Stimulated activated CD4-positive, alpha-beta T cell treated with anti-CD3 and anti-CD28 coated beads, Interleukin-15, amount 100 ng/mL, for 1 hour (primary cell): ENCODE measurements around the gene ACBD6.
"Not testable (repeated sequence)": the region's sequence is repeated elsewhere in the genome, so short reads cannot be mapped to it uniquely, and the experiment has no call there.

Experiments
- DNase-seq, 2 donors: peaks; one replicate each; pipeline ENCODE4 v3.0.0-alpha.2; 2020; ENCODE audit warnings: low read depth in 1 of 2, low spot score in 1 of 2

The ACBD6 gene

DNA sequence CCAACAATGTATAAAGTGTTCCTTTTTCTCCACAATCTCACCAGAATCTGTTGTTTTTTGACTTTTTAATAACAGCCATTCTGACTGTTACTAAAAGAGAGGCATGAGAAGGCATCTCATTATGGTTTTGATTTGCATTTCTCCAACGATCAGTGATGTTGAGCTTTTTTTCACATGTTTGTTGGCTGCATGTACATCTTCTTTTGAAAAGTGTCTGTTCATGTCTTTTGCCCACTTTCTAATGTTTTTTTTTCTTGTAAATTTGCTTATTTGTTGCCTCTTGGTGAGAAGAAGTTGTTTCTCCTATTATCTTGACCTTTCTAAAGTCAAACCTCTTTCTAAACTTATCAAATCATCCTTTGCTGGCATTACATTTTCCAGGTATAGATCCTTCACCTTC, 80.8 kb downstream of the ACBD6 start:
- no peak for DNase-seq

DNA sequence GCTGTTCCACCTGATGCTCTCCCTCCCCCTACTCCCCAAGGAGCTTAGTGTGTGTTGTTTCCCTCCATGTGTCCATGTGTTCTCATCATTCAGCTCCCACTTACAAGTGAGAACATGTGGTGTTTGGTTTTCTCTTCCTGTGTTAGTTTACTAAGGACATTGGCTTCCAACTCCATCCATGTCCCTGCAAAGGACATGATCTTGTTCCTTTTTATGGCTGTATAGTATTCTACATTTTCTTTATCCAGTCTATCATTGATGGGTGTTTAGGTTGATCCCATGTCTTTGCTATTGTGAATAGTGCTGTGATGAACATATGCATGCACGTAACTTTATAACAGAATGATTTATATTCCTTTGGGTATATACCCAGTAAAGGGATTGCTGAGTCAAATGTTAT, 81.2 kb downstream of the ACBD6 start:
- not testable (repeated sequence) for DNase-seq

DNA sequence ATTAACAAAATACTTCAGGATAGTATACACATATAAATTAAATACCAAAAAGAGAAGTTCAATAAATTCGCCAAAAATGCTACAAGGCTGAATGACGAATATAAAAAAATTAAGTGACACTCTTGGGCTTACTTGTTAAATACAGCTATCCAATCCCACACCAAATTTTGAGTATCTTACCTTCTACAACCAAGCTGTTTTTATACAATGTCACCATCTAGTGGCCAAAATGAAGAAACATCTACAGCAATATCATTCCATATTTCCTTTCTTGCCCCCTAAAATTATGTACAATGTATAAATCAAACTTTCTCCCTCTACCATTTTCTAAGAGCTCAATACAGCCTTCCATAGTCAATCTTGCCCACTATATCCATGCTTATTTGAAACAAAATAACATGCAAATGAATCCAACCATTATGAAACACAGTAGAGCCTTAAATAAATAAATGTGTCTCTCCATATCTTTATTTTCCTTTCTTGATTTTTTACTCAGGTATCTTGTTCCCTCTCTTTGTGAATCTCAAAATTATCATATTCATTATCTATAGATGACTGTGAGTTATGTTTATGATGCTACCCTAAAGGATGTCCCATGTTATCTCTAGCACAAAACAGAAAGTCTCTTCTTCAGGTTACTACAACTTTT, 86.3 kb downstream of the ACBD6 start:
- DNase-seq = no peak

DNA sequence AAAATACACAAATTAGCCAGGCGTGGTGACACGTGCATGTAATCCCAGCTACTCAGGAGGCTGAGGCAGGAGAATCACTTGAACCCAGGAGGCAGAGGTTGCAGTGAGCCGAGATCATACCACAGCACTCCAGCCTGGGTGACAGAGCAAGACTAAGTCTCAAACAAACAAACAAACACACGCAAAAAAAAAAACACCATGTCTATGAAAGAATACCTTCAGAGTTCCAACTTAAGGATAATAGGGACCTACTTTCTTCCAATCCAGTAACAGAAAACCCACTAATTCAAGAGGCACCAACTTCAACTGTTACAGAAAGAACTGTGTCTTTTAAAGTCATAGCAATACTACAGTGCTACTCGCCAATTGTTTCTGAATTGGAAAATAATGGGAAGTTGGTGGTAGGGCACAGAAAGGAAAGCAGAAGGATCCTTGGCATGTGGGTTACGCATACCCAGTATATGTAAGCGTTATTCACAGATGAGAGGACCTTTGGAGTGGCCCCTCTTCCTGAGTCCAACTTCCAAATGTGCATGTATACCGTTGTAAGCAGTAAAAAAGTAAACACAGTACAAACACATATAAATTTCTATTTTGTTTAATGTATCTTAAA, 87.0 kb downstream of the ACBD6 start:
- DNase-seq = no peak

DNA sequence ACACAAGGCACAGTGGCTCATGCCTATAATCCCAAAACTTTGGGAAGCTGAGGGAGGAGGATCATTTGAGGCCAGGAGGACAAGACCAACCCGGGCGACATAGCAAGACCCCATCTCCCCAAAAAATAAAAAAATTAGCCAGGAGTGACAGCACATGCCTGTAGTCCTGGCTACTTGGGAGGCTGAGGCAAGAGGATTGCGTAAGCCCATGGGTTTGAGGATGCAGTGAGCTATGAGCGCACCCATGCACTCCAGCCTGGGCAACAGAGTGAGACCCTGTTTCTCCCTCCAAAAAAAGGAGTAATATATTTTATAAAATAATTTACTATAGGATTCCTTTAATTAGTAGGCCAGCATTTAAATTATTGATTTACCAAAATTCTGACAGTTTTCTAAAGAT, 89.8 kb downstream of the ACBD6 start:
- DNase-seq = no peak

DNA sequence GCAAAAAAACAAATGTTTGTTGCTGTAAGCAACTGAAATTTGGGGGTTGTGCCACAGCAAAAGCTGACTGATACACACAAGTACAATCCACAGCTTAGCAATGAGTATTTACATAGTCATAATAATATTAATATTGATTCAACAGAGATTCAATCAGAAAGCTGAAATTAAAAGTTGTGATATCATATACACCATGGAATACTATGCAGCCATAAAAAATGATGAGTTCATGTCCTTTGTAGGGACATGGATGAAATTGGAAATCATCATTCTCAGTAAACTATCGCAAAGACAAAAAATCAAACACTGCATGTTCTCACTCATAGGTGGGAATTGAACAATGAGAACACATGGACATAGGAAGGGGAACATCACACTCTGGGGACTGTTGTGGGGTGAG, 94.2 kb downstream of the ACBD6 start:
- DNase-seq = not testable (repeated sequence)

DNA sequence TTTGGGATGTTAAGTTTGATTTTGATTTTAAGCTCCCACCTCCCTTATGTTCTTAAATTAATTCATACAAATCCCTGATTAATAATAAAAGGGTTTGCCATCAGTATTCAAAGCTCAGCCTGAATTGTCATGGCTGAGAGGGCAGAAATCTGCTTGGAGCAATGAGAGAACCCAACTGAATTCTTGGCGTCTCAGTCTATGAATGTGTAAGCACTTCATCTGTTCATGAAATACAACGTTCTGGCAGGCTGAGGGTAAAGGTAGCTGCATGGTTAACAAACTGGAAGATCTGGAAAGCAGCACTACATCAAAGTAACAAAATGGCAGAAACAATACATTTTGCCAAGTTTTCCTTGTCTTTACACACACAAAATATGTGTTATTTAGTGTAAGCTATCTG, 95.3 kb downstream of the ACBD6 start:
- no peak for DNase-seq

DNA sequence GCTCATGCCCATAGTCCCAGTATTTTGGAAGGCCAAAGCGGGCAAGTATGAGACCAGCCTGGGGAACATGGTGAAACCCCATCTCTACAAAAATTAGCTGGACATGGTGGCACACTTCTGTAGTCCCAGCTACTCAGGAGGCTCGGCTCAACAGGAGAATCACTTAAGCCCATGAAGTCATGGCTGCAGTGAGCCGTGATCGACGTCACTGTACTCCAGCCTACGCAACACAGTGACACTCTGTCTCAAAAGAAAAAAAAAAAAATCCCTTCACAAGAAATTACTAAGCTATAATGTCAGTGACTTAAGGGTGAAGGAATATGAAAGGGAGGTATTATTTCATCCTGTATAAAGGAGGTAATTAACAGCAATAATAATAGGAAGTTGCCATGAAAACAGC, 99.8 kb downstream of the ACBD6 start:
- no peak for DNase-seq

DNA sequence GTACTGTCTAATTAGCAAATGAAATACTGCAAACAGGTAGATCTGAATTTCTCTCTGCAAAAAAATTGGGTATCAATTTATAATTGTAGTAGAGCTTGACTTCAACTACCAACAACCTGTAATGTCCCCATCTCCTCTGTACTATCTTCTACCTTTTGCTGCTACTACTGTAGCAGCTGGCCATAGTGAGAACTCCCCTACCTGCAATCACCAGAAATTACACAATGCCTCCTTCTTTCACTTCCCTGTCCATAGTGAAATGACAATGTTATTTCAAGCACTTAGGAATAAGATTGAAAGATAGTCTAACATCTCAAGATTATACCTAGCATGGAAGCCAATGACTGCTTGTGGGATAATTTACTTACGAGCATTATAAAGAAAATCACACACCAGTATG, 100.4 kb downstream of the ACBD6 start:
- no peak for DNase-seq

DNA sequence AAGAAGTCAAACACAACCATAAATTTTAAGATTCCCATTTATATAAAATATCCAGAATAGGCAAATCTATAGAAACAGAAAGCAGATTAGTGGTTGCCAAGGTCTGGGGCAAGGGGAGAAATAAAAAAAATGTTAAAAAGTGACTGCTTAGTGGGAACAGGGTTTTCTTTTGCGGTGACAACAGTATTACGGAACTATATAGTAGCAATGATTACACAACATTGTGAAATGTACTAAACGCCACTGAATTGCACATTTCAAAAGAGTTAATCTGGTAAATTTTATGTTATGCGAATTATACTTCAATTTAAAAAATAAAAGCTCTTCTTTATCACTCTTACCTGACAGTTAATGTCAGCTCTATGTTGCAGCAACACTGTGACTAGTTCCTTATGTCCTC, 105.2 kb downstream of the ACBD6 start:
- no peak for DNase-seq

DNA sequence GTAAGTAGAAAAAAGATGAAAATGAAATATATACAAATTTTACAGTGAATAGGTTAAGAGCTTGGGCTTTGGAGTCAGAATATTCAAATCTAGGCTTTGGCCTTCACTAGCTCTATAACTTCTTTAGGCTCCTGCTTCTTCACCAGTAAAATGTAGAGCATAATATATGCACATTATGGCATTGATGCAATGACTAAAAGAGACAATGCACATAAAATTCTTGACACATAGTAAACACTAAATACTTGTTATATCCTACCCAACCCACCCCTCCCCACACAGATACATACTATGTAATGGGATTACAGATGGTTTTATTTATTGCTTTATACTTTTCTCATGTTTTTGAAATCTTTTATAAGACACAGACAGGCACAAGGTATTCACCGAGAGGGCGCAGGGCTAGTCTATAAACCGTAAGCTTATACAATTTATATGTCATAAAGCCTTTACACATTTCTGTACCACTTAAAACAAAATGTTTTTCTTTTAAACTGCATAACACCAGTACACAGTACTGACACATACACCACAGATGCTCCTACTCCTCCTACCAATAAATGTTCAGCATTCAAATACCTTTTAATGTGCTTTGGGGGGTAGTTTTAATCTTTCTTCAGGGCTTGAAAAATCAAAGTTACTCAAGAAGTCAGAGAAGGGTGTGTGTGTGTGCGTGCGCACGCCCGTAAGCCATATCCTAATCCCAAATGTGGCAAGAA, 109.8 kb downstream of the ACBD6 start:
- no peak for DNase-seq

DNA sequence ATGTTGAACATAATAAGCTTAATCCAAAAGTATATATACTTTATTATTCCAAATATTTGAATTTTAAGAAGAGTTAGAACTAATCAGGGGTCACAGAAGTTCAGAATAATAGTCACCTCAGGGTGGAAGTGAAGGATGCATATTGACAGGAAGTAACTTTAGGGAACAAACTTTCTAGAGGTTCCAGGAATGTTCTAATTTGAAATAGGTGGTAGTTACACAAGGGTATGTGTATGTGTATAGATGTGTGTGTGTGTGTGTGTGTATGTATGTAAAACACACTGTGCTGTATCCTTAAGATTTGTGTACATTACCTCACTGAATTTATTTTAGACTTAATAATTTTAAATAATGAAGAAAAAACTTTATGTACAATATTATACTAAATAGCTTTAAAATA, 110.4 kb downstream of the ACBD6 start:
- DNase-seq = no peak

DNA sequence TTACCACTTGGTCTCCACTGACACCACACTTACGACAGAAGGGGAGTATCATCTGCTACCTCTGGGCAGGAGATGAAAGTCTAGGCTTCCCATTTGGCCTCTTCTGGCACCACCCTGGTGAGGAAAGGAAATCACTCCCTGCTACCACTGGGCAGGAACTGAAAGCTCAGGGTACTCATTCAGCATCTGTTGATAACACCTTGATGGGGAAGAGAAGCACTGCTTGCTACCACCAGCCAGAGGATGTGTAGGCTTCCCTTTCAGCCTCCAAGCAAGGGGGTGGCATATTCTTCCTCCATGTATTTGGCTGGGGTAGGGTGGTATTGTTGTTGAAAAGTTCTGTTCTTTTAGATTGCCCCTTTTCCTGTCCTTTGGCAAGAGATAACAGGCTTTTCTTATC, 115.0 kb downstream of the ACBD6 start:
- no peak for DNase-seq

DNA sequence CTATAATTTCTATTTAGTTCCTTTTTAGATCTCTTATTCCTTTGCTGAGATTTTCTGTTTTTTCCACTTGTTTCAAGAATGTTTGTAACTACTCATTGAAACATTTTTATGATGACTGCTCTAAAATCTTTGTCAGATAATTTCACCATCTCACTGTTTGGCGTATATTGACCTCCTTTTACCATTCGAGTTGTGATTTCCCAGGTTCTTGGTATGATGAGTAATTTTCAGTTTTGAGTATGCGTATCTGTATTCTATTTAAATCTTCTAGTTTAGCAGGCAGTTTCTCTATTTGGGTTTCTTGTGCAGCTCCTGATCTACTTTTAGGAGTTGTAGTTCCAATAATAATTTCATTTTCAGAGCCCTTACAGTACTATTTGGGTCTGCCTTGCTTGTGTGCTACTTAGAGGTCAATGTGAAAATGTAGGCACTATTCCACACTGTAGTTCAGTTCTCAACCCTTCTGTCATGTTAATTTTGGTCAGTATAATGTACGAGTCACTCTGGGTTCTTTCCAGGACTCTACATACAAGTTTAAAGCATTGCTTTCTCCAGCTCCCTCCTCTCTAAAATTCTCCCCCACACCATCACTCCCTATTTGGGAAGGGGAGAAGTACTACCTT, 115.5 kb downstream of the ACBD6 start:
- DNase-seq = no peak

DNA sequence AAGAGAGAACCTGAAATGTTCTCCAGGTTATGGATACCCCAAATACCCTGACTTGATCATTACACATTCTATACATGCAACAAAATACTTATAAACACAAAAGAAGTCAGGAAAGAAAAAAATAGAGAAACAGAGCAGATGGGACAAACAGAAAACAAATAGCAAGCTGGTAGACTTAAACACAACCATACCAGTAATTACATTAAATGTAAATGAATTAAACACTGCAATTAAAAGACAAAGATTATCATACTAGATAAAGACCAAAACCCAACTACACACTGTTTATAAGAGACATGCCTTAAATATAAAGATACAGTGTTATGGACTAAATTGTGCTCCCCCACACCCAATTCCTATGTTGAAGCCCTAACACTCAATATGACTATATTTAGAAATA, 117.2 kb downstream of the ACBD6 start:
- no peak for DNase-seq

DNA sequence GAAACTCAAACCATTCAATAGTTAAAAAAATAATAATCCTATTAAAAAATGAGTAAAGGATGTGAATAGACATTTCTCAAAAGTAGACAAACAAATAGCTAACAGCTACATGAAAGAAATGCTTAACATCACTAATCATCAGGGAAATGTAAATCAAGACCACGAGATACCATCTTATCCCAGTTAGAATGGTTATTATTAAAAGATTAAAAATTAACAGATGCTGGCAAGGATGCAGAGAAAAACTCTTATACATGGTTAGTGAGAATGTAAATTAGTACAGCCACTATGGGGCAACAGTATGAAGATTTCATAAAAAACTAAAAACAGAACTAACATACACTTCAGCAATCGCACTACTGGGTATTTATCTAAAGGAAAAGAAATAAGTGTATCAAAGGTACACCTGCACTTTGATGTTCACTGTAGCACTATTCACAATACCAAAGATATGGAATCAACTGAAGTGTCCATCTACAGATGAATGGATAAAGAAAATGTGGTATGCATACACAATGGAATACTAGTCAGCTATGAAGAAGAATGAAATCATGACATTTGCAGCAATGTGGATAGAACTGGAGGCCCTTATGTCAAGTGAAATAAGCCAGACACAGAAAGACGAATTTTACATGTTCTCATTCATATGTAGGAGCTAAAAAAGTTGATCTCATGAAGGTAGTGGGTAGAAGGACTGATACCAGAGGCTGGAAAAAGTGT, 117.9 kb downstream of the ACBD6 start:
- DNase-seq = no peak

DNA sequence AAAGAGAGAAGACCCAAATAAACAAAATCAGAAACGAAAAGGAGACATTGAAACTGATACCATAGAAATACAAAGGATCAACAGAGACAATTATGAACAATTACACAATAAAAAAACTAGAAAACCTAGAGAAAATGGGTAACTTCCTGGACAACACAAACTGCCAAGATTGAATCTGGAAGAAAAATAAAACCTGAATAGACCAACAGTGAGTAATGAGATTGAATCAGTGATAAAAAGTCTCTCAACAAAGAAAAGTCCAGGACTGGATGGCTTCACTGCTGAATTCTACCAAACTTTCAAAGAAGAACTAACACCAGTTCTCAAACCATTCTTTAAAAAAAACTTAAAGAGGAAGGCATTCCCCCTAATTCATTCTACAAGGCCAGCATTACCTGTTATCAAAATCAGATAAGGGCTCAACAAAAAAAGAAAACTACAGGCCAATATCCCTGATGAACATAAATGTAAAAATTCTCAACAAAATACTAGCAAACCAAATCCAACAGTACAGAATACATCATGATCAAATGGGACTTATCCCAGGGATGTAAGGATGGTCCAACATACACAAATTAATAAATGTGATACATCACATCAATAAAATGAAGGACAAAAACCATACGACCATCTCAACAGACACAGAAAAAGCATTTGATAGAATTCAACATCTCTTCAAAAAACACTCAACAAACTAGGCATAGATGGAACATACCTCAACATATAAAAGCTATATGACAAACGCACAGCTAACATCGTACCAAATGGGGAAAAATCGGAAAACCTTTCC, 119.9 kb downstream of the ACBD6 start:
- DNase-seq = no peak

DNA sequence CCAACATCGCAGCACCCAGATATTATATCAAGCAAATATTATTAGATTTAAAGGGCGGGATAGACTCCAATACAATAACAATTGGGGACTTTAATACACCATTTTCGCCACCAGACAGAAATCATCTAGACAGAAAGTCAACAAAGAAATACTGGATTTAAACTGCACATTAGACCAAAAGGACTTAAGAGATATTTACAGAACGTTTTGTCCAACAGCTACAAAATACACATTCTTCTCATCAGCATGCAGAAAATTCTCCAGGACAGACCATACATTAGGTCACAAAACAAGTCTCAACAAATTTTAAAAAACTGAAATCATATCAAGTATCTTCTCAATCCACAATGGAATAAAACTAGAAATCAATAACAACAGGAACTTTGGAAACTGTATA, 121.2 kb downstream of the ACBD6 start:
- no peak for DNase-seq

DNA sequence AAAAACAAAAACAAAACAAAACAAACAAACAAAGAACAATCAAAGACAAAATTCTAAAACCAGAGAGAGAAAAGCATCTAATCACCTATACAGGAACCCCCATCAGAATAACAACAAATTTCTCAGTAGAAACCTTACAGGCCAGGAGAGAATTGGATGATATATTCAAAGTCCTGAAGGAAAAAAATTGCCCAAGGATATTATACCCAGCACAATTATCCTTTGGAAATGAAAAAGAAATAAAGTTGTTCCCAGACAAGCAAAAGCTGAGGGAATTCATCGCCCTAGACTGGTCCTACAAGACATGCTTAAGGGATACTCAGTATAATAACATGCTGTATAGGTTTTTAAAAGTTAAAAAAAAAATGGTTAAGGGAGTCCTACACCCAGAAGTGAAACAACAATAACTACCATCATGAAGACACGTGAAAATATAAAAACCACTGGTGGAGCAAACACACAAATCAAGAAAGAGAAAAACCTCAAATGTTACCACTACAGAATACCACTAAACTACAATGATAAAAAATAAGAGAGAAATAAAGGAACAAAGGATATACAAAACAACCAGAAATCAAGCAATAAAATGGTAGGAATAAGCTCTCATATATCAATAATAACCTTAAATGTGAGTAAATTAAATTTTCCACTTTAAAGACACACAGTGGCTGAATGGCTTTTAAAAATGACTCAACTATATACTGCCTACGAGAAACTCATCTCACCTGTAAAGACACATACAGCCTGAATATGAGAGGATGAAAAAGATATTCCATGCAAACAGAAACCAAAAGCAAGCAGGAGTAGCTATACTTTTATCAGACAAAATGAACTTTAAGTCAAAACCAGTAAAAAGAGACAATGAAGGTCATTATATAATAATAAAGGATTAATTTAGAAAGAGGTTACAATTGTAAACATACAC, 121.9 kb downstream of the ACBD6 start:
- no peak for DNase-seq

DNA sequence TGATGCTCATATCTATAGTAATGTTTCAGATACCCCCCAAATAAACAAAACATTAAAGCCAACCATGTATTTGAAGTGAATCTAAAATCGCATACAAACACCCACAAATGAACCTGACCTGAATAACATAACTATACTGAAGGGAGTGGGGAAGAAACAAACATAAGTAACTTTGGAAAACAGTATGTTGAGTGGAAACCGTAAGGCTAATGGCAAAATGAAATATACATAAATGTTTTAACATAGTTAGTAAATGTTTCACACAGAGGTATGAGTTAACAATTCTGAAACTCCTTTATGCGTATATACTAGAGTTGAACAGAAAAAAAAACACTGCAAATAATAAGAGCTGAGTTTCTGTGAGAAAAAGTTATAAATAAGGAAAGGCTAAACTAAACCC, 125.6 kb downstream of the ACBD6 start:
- DNase-seq = no peak
